COLO668 (cell line): ENCODE measurements around the gene PYGL.
"Not testable (repeated sequence)": the region's sequence is repeated elsewhere in the genome, so short reads cannot be mapped to it uniquely, and the experiment has no call there.

ENCODE experiments used
- DNase-seq: peaks from one replicate; lab custom pipeline; 2025; ENCODE audit not compliant: unreplicated experiment; lab: John Stamatoyannopoulos, UW

The PYGL gene

GRCh38 chr14:50943943-50944646 is at the start of gene PYGL:
Gene PYGL (minus strand): TSS chr14:50944483. CDS start chr14:50944403, 80 bp downstream.
- peak; percentile 76 for DNase-seq

GRCh38 chr14:50985859-50986331 is 41.6 kb upstream of the PYGL start:
- no peak for DNase-seq

GRCh38 chr14:50985124-50985858 is 41.0 kb upstream of the PYGL start:
- DNase-seq, result no peak

GRCh38 chr14:50984036-50984710 is 39.9 kb upstream of the PYGL start:
- no peak for DNase-seq

- DNase-seq, result no peak
These were observed 35.9 kb upstream of the PYGL start for GRCh38 chr14:50979941-50980850.

GRCh38 chr14:50978888-50979287 is 34.6 kb upstream of the PYGL start:
- DNase-seq, result no peak

GRCh38 chr14:50978529-50978871 is 34.2 kb upstream of the PYGL start:
- no peak for DNase-seq

GRCh38 chr14:50977863-50978528 is 33.7 kb upstream of the PYGL start:
- DNase-seq, result no peak

- DNase-seq, result no peak
These were observed 29.8 kb upstream of the PYGL start for GRCh38 chr14:50974118-50974517.

- DNase-seq, result no peak
These were observed 28.5 kb upstream of the PYGL start for GRCh38 chr14:50972734-50973133.

GRCh38 chr14:50970886-50971781 is 26.9 kb upstream of the PYGL start:
- no peak for DNase-seq

- DNase-seq, result no peak
These were observed 23.5 kb upstream of the PYGL start for GRCh38 chr14:50967790-50968189.

GRCh38 chr14:50967103-50967502 is 22.8 kb upstream of the PYGL start:
- no peak for DNase-seq

GRCh38 chr14:50964683-50965390 is 20.6 kb upstream of the PYGL start:
- no peak for DNase-seq

- DNase-seq, result no peak
These were observed 19.6 kb upstream of the PYGL start for GRCh38 chr14:50963919-50964318.

- DNase-seq, result no peak
These were observed 17.4 kb upstream of the PYGL start for GRCh38 chr14:50961605-50962221.

- DNase-seq, result no peak
These were observed 13.0 kb upstream of the PYGL start for GRCh38 chr14:50957296-50957695.

GRCh38 chr14:50956421-50956820 is 12.1 kb upstream of the PYGL start:
- DNase-seq, result not testable (repeated sequence)
